GM19023 (cell line): ENCODE measurements around the gene CD8B2.
"Not testable (repeated sequence)": the region's sequence is repeated elsewhere in the genome, so short reads cannot be mapped to it uniquely, and the experiment has no call there.

Experiments
- ATAC-seq: cut with Tn5 transposase; IDR thresholded peaks from one replicate; pipeline ENCODE4 v1.9.1; 2021; ENCODE audit warnings: mild to moderate bottlenecking, moderate library complexity; ENCODE audit not compliant: unreplicated experiment

Gene CD8B2

DNA sequence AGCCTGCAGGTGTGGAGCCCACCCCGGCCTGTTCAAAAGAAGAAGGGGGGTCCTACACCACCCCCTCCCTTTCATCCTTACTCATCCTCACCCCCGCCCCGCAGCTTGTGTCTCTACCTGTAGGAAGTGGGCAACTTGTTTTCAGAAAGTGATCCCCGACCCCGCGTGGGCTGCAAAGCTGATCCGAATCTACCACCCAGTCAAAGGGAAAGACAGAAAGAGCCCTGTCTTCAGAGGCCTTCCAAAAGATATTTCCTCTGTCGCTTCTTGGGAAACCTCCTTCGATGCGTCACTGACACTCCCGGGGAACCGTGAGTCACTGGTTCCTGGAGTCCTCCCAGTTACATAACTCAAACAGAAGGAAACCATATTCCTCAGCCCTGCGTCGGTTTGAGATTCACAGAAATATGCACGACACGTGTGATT is 24.3 kb downstream of the CD8B2 start:
- not testable (repeated sequence) for ATAC-seq

DNA sequence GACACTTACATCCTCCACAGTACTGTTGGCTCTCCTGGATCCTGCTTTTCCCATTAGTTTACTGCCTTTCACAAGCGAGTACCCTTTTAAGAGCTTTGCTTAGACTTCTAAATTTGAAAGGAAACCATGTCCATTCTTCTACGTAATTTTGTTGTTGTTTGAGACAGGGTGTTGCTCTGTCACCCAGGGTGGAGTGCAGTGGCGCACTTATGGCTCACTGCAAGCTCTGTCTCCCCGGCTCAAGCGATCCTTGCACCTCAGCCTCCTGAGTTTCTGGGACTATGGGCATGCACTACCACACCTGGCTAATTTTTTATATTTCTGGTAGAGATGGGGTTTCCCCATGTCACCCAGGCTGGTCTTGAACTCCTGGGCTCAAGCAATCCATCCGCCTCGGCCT is 24.8 kb downstream of the CD8B2 start:
- not testable (repeated sequence) for ATAC-seq

DNA sequence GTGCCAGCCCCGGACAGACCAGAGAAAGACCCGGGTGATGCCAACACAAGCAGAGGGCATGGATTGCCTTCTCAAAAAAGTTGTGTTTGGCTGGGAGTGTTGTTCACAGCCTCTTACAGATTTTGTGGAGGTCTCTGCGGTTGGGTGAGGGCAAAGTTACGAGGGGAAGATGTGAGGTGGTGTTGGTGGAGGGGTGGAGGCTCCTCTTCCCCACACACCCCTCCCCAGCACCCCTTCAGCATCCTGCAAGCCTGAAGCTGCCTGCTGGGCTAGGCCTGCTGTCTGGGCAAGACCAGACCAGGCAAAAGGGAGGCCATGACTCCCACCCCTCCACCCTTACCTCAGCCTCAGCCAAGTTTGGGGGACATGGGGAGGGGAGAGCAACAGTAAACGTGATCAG is 26.2 kb downstream of the CD8B2 start:
- not testable (repeated sequence) for ATAC-seq

DNA sequence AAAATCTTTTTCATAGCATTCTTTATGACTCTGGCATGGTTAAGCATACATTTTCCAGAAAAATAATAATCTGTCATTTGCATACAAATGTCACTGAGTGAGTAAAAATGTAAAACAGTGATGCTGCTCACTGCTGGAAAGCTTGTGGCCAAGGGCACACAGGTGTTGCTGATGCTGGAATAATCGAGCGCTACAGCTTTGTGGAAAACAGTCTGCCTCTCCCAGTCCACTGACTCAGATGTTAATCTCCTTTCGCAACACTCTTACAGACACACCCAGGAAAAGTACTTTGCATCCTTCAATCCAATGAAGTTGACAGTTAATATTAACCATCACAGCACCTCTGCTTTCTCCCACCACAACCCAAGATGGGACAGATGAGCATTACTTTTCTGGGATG is 27.7 kb downstream of the CD8B2 start:
- not testable (repeated sequence) for ATAC-seq

DNA sequence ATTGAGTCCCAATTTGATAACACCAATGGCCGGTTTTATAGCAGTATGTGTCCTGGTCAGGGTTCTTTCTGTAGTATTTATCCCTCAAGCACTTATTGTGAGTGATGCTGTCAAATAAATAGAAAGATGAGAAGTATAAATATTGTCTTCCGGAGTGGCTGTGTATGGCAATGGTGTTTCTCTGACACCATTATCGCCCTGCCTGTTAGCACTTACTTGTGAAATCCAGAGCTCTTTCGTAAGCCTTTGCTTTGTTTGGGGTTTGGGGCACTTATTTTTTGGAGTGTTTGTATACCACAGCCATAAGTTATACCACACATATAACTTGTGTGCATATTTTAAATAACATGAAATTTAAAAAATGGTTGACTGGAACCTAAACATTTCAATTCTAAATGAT is 29.3 kb downstream of the CD8B2 start:
- ATAC-seq, result no peak

DNA sequence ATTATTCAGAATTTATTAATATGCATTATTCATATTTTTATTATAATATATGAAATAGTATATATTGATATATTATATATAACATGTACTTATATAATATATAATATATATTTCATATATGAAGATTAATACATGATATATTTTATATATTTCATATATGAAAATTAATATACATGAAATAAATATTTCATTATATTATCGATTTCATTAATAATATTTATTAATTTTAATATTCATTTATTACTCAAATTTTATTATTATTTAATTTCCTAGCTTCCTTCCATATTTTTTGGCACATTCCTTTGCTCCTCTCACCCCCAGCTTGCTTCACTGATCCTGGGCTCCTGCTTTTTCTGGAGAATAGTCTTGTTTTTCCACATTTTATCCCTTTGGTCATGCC is 29.7 kb downstream of the CD8B2 start:
- no peak for ATAC-seq

DNA sequence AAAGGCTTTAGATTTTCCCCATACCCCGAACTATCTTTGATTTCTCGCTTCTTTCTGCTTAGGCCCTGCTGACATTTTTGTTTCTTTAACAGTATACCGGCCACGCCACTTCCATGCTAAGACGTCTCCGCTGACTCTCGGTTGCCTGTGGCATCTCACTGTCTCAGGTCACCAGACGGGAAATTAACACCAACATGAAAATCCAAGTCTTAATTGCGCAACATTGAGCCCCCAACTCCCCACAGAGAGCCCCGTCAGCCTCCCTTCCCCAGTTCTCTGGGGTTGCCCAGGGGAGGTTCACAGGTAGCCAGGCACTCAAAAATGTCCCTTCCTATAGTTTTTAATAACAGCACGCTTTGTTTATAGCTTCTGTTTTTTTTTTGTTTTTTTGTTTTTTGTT is 30.2 kb downstream of the CD8B2 start:
- ATAC-seq, result no peak

DNA sequence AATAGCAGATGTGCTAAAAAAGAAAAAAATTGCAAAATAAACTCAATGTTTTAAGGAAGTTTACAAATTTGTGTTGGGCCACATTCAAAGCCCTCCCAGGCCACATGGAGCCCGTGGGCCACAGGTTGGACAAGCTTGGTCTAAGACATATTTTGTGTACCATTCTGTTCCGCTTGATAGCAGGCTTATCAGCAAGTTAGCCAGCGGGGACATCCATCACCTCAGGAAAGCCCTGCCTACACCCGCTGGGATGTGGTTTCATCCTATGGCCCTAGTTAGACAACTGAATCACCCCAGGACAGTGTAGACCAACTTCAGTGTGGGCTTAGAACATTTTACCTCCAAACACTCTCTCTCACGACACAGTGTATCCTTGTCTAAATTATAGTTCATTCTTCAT is 32.6 kb downstream of the CD8B2 start:
- no peak for ATAC-seq

DNA sequence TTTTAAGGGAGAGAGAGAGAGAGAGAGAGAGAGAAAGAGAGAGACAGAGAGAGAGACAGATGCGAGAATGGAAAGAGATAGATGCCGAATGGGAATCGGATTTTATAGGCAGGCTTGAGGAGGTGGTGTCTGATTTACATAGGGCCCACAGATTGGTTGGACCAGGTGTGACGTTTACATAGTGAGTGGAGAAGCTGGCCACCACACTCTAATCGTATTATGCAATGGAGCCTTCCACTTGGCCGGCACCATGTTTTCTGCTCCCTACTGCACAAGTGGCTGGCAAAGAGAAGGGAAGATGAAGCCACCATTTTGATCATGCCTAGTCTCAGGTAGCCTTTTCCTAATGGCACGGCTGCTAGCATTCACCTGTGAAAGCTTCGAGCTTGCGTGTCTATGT is 33.9 kb downstream of the CD8B2 start:
- ATAC-seq, result no peak

DNA sequence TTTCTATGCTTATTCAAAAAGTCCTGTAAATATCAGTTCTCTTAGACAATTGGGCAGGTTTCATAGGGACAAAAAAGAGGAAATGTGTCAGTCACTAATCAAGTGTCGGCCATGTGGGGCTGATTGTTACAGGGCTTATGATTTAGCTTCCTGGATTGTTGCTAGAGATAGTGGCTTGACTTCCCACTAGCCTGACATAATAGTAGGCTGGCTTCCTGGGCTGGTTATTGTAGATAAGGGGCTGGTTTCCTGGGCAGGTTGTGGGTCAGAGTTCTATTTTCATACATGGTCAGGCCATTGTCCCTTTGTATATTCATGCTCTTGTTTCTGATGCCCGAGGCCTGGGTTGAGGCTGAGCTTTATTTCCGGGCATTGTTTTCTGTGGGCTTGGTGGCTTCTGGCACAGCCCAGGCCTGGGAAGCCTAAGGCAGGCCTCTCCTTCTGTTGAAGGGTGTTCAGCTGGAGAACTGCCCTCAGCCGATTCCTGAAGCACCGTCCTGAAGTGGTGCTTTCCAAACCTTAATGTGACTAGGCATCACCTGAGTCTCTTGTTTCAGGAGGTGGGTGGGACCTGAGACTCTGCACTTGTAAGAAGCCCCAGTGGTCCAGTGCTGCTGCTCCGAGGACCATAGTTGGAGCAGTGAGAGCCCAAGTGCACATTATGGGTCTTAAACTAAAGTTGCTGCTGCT is 37.0 kb downstream of the CD8B2 start:
- no peak for ATAC-seq

DNA sequence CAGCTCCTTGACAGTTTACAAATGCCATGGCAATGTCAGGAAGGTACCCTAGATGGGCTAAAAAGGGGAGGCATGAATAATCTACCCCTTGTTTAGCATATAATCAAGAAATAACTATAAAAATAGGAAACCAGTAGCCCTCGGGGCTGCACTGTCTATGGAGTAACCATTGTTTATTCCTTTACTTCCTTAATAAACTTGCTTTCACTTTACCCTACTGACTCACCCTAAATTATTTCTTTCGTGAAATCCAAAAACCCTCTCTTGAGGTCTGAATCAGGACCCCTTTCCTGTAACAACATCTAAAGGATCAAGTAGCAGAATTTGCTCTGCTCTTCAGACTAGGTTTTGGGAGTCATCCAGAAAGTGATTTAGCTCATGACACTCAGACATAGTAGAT is 43.7 kb downstream of the CD8B2 start:
- no peak for ATAC-seq

DNA sequence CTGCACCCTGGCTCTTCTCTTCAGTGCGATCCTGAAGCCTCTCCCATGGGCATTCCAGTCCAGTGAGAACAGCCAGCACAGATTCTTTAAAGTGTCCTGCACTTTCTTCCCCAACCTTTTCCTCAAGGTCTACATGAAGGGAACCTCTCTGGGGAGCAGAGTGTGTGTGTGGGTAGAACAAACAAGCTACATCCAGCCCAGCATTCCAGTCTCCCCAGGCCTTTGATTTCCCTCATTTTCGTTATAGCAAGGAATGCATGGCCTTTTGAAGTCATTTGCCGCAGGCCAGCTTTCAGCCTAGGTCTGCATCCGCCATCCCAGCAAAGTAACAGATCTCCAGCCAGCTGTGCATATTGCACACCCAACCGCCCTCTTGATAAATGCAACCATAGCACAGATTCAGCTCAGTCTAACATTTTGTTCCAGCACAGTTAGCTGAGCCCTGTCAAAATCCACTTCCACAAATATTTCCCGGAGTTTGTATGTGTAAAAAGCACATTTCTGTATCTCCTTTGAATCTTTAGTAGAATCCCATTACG is 44.6 kb downstream of the CD8B2 start:
- no peak for ATAC-seq

DNA sequence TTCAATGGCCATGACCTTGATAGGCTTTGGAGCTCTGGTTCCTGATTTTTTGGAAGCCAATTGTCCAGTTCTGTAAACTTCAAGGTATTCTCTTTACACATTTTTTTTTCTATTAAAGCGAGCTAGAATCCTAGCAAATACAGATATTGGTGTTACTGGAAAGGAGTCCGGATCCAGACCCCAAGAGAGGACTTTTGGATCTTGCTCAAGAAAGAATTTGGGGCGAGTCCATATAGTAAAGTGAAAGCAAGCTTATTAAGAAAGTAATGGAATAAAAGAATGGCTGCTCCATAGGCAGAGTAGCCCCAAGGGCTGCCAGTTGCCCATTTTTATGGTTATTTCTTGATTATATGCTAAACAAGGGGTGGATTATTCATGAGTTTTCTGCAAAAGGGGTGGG is 45.1 kb downstream of the CD8B2 start:
- ATAC-seq, result no peak

DNA sequence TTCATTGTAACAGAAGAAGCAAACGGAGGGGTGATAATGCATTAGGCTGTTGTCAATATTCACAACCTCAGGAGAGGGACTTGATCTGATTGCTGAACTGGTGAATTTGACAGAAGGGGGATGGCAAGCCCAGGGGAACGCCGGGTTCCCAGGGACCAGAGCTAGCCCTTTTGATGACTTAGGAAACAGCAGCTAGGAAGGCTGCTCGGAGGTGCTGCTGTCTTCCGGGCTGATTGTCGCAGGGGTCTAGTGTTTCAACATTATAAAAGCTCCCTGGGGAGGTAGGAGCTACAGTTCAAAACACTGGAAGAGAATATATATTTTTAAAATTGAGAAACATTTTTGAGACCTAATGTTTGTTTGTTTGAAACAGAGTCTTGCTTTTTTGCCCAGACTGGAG is 47.3 kb downstream of the CD8B2 start:
- ATAC-seq, result no peak

DNA sequence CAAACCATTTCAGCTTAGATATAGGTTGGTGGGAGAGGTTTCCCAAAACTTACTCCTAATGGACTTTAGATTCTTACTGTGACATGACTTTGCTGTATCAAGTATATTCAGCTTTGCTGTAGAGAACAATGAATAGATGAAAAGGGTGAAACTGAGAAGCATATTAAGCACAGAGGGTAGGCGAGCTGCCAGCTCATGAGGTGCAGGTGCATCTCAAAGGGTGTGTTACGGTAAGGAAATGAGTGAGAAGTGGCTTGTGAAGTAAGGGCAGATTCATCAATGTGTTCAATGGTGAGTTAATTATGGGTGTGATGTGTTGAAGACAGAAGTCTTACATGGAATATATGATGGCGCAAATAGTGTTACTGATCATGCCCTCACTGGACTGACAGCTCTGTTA is 49.3 kb downstream of the CD8B2 start:
- ATAC-seq, result no peak

DNA sequence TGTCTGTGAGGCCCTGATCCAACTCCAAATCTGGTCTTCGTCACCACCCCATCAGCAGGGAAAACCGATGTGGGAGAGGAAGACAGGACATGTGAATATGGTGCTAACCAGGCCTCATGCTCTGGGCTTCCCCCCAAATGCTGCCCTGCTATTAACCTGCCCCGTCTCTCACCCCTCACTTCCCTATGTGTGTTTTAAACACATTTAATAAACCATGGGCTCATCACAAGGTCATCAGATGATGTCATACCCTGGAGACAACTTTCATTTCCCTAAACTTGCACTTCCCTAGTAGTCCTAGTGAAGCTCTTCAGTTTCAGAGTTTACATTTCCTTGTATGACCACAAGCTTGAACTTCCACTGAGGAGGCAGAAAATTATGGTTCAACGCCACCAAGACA is 49.9 kb downstream of the CD8B2 start:
- no peak for ATAC-seq

DNA sequence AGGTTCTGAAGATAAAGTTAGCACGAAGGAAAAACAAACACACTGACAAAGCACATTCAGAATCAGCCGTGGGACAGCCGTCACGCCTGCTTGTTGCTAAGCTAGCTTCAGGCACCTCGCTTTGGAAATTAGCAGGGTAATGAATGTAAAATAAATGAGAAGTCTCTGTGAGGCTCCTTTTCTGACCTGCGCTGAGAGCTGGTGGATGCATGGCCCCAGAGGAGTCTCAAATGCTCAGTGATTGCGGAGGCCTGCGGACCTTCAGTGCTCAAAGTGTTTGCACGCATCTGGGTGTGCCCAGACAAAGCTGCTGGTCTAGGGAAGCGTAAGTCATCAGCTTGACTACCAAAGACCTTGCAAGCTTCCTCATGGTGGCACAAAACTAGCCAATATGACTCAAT is 50.6 kb downstream of the CD8B2 start:
- ATAC-seq, result no peak

DNA sequence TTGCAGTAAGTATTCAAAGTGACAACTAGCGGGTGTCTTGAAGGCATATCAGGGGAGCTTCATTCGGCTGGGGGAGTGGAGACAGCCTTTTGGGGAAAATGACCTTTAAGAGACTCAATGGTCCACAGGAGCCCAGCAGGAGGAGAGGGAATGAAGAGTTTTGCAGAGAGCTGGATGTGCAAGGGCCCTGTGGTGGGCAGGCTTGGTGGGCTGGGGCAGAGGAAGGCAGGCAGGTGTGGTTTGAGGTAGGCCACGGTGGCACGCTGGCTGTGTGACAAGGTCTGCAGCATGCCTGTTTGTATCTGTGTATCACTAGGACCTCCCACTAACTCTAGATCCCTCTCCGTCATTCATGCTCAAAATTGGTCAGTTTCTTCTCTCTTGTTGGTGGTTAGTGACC is 53.7 kb downstream of the CD8B2 start:
- no peak for ATAC-seq

DNA sequence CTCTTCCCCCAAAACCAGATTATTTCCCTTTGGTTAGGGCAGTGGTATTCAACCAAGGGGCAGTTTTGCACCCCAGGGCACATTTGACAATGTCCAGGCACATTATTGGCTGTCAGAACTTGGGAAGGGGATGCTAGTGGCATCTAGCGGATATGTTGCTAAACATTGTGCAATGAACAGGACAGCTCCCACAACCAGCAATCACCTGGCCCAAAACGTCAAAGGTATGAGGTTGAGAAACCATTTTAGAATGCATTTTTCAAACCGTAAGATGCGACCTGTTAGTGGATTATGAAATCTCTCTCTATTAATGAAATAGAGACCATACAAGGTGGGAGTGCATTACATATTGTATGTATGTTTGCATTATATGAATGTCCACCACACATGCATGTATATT is 54.2 kb downstream of the CD8B2 start:
- no peak for ATAC-seq

DNA sequence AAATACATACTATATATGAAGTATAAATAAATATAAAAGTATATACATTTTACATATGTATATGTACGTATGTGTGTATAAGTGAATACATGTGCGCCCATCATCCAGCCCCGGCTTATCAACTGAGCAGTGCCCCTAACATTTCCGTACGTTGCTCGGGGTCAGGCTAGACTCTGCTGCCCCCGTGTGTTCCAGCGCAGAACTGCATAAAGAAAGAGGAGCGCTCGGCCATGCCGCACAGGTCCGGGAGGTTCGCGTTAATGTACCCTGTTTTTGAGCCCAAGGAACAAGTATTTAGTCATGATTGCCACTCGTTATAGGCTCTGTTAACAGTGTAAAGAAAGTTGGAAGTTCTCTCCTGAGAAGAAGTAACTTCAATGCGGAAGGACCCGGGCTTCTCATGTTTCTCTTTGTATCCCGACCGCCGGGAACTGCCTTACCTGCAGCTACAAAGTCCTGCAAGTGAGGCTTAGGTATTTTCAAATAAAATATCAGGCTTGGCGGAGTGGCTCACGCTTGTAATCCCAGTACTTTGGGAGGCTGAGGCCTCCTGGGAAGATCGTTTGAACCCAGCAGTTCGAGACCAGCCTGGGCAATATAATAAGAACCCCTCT is 55.7 kb downstream of the CD8B2 start:
- peak; percentile 93 for ATAC-seq

DNA sequence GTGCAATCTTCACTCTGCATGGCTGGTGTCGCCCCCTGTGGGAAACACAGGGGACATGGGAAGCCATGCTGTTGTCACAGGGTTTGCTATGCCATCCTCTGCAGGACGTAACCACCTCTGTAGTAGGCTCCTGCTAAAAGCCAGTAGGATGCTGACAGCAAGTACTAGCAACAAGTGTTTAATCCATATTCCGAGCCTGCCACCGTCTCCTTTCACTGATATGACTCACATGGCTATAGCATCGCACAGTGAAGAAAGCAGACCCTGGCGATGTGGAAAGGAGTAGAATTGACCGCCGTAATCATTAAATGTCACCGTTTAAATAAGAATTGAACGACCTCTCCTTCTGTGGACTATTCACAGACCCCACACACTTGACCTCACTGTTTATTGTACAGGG is 57.8 kb downstream of the CD8B2 start:
- no peak for ATAC-seq

DNA sequence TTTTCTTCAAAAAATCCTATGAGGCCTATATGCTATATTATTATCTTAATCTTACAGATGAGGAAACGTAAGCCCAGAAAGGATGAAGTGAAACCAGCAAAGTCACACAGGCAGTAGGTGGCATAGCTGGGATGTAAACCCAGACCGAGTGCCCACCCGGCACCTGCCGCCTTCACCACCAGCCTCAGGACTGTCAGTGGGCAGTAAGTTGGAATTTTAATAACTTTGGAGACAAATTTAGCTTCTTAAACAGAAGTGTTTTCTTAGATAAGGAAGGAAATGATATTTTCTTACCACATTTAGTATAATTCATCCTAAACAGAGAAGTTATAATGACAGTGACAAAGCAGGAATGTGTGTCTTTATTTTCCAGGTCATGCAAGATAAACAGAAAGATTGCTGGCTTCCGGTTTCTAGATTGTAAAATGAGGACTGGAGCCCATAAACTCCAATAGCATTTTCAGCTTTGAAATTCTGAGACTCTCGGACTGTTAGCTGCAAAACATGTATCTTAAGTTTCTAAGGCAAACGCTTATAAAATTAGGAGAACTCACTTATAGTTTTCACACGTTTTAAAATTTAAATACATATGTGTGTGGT is 59.3 kb downstream of the CD8B2 start:
- ATAC-seq, result no peak
